ENCODE results near the gene AQP10.
"Not testable (repeated sequence)": the region's sequence is repeated elsewhere in the genome, so short reads cannot be mapped to it uniquely, and the experiment has no call there.

The AQP10 gene

DNA sequence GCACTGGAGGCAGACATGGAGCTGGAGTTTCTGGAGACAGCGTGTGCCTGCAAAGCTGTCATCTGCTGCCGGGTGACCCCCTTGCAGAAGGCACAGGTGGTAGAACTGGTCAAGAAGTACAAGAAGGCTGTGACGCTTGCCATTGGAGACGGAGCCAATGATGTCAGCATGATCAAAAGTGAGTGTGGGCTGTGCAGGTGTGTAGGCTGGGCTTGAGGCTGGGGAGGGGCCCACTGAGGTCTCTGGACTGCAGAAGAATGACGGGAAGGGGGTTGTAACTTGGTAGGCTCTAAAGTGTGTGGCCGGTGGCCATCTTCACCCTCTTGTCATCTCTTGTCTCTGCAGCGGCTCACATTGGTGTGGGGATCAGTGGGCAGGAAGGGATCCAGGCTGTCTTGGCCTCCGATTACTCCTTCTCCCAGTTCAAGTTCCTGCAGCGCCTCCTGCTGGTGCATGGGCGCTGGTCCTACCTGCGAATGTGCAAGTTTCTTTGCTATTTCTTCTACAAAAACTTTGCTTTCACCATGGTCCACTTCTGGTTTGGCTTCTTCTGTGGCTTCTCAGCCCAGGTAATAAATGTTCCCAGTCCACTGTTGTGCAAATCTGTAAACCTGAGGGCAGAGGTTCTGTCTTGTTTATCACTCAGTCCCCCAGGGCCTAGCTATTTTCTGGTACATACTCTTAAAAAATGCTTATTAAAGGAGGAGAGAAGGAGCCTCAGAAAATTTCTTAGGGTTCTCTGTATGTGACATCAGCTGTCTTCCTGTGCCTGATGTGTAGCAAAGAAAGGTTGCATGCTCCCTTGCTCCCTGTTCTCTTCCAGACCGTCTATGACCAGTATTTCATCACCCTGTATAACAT is 24.3 kb downstream of the AQP10 start:
- no peak for DNase-seq (ENCODE audit: low read depth, low spot score)

DNA sequence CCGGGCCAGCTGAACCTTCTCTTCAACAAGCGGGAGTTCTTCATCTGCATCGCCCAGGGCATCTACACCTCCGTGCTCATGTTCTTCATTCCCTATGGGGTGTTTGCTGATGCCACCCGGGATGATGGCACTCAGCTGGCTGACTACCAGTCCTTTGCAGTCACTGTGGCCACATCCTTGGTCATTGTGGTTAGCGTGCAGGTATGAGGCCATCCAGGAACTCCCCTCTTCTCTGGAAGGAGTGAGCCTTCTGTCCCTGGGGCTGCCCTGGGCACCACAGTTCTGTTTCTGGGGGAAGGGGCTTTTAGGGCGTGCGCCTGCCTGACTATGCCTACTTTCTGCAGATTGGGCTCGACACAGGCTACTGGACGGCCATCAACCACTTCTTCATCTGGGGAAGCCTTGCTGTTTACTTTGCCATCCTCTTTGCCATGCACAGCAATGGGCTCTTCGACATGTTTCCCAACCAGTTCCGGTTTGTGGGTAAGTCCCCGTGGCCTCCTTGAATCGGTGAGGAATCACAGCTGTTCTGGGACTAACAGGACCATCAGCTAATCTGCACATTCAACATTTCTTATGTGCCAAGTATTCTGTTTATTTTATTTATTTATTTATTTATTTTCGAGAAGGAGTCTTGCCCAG is 25.5 kb downstream of the AQP10 start:
- no peak for DNase-seq (ENCODE audit: low read depth, low spot score)

DNA sequence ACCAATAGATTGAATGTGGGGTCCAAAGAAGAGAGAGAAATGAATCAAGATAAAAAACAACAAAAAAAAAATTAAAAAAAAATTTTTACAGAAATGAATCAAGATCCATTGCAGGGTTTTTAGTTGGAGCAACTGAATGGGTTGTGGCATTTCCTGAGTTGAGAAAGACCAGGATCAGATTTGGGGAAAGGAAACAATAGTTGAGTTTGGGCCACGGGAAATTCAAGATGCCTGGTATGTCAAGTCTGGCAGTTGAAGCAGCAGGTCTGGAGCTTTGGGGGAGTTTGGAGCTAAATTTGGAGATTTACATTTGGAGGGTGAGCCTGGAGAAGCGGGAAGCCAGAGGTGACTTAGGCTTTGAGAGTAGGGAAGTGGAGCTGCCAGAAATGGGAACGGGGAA is 27.1 kb downstream of the AQP10 start:
- DNase-seq (ENCODE audit: low read depth, low spot score) = no peak

DNA sequence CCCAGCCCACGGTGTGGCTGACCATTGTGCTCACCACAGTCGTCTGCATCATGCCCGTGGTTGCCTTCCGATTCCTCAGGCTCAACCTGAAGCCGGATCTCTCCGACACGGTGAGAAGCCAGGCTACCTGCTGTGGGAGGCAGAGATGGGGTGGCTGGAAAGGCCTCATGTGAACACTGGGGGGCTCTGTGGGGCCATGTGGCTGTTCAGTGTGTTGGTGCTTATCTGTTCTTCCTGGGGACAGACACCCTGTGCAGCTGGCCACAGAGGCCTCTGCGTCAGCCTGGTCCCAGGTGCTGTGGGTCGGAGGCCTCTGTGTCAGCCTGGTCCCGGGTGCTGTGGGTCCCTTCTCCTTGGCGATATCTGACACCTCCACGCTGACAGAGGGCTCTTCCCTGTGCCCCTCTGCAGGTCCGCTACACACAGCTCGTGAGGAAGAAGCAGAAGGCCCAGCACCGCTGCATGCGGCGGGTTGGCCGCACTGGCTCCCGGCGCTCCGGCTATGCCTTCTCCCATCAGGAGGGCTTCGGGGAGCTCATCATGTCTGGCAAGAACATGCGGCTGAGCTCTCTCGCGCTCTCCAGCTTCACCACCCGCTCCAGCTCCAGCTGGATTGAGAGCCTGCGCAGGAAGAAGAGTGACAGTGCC is 27.7 kb downstream of the AQP10 start:
- DNase-seq (ENCODE audit: low read depth, low spot score) = no peak

DNA sequence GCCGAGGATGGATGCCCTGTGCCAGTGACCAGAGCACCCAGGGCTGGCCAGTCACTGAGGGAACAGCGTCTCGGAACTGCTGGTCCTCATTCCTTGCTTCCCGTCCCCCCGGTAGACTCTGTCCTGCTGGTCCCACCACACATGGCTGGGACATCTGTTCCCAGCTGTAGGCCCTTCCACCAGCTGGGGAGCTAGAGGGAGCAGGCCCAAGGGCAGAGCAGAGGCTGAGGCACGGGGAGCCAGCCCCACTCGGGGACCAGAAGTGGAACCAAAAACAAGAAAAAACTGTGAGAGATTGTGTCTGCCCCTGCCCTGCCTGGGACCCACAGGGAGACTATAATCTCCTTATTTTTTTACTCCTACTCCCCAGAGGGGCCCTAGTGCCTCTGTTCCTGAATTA is 28.2 kb downstream of the AQP10 start:
- no peak for DNase-seq (ENCODE audit: low read depth, low spot score)

GRCh38 chr1:154350383-154350782 is 29.5 kb downstream of the AQP10 start:
- DNase-seq (ENCODE audit: low read depth, low spot score) = no peak

DNA sequence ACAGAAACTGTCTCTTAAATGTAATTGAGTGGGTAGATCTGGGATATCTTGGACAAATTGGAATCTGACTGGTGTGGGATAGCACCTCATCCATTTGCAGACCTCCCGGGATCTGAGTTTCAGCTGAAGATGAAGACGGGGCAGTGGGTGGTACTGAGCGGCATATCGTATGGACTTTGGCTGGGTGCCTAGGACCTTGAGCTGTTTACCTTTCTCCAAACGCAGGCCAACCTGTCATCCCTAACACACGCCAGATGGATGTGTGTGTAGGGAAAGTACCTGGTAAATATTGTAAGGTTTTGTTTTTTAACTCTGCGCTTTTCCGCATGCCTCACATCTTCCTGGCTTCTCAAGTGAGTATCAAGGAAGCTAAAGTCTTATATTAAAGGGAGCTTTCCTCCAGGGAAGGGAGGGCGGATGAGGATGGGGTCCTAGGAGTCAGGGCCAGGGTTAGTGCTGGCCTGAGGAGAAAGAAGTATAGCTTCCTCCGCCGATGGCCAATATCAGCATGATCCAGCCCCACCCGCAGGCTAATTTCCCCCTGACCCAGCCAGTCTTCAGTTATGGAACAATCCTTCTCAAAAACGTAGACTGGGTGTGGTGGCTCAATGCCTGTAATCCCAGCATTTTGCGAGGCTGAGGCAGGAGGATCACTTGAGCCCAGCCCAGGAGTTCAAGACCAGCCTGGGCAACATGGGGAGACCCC is 30.6 kb downstream of the AQP10 start:
- DNase-seq (ENCODE audit: low read depth, low spot score) = no peak

GRCh38 chr1:154352245-154352580 is 31.3 kb downstream of the AQP10 start:
- no peak for DNase-seq (ENCODE audit: low read depth, low spot score)

DNA sequence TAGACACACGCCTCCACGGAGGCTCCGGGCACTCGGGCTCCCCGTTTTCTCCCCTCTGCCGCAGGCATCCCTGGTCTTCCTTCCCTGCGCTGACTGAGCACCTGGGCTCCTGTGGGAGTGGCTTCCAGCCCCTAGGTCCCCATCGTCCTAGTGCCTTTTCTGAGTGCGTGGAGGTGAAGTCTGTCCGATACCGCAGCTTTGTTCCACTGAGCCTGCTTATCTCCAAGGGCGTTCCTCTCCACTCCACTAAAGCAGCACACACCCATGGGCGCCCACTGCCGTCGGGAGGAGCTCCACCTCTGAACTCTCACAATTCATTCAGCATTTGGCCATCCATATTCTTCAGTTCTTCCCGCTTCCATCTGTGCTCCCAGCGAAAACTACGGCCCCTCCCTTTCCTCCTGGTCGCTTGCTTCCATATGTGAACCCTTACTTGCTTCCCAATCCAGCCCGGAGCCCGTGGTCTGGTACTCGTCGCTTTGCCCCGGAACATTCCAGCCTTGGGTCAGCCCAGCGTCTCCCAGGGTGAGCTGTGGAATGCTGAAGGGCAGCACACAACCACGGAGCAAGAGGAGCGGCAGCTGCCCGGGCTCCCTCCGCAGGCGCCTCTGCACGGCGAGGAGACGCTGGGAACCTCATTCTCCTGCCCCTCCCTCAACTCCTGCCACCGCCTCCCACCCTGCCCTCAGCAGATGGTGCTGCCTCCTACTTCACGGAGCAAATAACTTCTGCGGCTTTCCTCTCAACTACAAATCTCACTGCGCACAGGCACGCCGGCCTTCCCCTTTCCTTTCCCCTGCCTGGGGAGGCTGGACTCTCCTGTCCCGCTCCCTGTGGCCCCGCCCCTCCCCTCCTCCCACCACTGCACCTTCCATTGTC is 31.9 kb downstream of the AQP10 start:
- DNase-seq (ENCODE audit: low read depth, low spot score) = no peak

- no peak for DNase-seq (ENCODE audit: low read depth, low spot score)
Observed at GRCh38 chr1:154353460-154353904, 32.6 kb downstream of the AQP10 start.

DNA sequence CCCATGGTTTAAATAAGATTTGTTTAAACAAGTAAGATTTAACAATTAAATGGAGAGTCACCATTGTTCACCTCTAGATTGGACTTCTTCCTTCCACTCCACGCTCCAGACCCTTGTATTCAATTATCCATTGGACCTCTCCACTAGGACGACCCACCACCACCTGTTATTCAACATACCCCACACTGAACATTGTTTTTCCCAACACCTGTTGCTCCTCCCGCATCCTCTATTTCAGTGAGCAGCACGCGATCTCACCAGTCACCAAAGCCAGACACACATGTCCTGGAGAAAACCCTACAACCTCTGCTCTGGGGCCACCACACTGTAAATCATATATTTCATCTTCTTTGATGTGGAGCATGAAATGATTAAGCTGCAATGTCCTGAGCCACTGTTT is 33.1 kb downstream of the AQP10 start:
- DNase-seq (ENCODE audit: low read depth, low spot score) = no peak

GRCh38 chr1:154358519-154358918 is 37.6 kb downstream of the AQP10 start:
- no peak for DNase-seq (ENCODE audit: low read depth, low spot score)

DNA sequence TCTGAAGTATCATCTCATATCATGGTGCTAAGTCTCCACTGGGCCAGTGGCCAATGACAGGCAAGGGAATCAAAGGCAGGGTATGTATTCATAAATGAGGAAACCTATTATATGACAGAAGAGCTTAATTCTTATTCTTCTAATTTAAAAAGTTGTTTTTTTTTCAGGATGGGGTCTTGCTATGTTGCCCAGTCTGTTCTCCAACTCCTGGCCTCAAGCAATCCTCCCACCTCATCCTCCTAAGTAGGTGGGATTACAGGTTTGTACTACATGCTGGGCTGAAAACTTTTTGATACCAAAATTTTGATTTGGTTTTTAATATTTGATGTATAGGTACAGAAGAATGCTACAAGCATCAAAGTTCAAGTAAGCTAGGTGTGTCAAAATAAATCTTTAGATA is 39.4 kb downstream of the AQP10 start:
- DNase-seq (ENCODE audit: low read depth, low spot score) = no peak

GRCh38 chr1:154360881-154361280 is 40.0 kb downstream of the AQP10 start:
- not testable (repeated sequence) for DNase-seq (ENCODE audit: low read depth, low spot score)

- no peak for DNase-seq (ENCODE audit: low read depth, low spot score)
Observed at GRCh38 chr1:154361357-154361756, 40.5 kb downstream of the AQP10 start.

GRCh38 chr1:154371436-154371835 is 50.5 kb downstream of the AQP10 start:
- DNase-seq (ENCODE audit: low read depth, low spot score) = no peak

DNA sequence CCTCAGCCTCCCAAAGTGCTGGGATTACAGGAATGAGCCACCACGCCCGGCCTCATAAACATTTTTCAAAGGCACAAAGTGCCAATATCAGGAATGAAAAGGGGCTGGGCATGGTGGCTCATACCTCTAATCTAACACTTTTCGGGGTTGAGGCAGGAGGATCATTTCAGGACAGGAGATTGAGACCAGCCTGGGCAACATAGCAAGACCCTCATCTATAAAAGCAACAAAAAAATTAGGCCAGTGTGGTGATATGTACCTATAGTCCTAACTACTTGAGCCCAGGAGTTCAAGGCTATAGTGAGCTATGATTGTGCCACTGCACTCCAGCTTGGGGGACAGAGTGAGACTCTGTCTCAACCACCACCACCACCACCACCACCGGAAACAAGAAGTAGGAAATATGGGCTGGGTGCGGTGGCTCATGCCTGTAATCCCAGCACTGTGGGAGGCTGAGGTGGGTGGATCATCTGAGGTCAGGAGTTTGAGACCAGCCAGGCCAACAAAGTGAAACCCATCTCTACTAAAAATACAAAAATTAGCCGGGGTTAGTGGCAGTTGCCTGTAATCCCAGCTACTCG is 53.0 kb downstream of the AQP10 start:
- DNase-seq (ENCODE audit: low read depth, low spot score) = not testable (repeated sequence)

Data from activated naive CD8-positive, alpha-beta T cell treated with anti-CD3 and anti-CD28 coated beads, Interleukin-2, amount 50 U/mL, for 16 hours (primary cell).